Gastrocnemius medialis (tissue), 4 donors: Measurements from ENCODE around the gene MYRF.

Source experiments
- CTCF ChIP-seq, 5 experiments: fragments of 450-650 bp in 3 of 5; fragments of 200-600 bp in 2 of 5; sonication (generic) in 2 of 5; IDR thresholded peaks in 4 of 5; conservative IDR thresholded peaks in 1 of 5; 1 replicate in 4 of 5; 2 replicates in 1 of 5; pipeline ENCODE4 v1.5.1; 2016 to 2019; ENCODE audit warnings: antibody characterized with exemption in 5 of 5, mild to moderate bottlenecking in 3 of 5, moderate library complexity in 3 of 5
- POLR2A ChIP-seq, 2 donors: fragments of 450-650 bp; IDR thresholded peaks; one replicate each; pipeline ENCODE4 v1.6.1; 2017; ENCODE audit warnings: antibody characterized with exemption in 2 of 2, mild to moderate bottlenecking in 2 of 2, moderate library complexity in 2 of 2

GRCh38 chr11:61715867-61716266 lies 36.6 kb upstream of the MYRF start:
- TF ChIP-seq CTCF (IDR thresholded peaks at IDR 0.05 in 4 of 5, conservative IDR thresholded peaks at IDR 0.05 in 1 of 5), result no peak
- no peak for TF ChIP-seq POLR2A (IDR thresholded peaks at IDR 0.05)
